GM12872 (cell line): ENCODE data around the gene DMD.

Source experiments
- TF ChIP-seq, protein P1 (sequence below): IDR thresholded peaks from 3 replicates; pipeline ENCODE4 v1.5.1; 2011; ENCODE audit warnings: low read depth, mild to moderate bottlenecking, low read length, moderate library complexity; ENCODE audit not compliant: insufficient read depth

DMD gene

DNA sequence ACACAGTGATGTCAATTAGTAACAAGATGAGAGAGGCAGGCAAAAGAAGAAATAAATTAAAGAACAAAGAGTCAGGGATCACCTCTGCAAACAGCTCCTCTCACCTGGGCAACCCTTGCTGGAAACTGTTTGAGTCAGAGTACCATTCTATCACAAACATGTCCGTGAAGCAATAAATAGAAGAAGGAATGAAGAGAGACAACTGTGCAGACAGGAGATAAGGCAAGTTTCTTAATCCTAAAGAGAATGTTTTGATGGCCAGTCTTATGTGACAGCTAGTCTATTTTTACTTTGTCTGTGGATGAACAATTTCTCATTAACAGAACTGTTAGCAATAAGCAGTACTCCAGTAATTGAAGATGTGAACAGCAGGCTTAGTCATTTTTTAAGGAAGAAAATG, 422.4 kb downstream of the DMD start:
- TF ChIP-seq, protein P1, sequence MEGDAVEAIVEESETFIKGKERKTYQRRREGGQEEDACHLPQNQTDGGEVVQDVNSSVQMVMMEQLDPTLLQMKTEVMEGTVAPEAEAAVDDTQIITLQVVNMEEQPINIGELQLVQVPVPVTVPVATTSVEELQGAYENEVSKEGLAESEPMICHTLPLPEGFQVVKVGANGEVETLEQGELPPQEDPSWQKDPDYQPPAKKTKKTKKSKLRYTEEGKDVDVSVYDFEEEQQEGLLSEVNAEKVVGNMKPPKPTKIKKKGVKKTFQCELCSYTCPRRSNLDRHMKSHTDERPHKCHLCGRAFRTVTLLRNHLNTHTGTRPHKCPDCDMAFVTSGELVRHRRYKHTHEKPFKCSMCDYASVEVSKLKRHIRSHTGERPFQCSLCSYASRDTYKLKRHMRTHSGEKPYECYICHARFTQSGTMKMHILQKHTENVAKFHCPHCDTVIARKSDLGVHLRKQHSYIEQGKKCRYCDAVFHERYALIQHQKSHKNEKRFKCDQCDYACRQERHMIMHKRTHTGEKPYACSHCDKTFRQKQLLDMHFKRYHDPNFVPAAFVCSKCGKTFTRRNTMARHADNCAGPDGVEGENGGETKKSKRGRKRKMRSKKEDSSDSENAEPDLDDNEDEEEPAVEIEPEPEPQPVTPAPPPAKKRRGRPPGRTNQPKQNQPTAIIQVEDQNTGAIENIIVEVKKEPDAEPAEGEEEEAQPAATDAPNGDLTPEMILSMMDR, result no peak

DNA sequence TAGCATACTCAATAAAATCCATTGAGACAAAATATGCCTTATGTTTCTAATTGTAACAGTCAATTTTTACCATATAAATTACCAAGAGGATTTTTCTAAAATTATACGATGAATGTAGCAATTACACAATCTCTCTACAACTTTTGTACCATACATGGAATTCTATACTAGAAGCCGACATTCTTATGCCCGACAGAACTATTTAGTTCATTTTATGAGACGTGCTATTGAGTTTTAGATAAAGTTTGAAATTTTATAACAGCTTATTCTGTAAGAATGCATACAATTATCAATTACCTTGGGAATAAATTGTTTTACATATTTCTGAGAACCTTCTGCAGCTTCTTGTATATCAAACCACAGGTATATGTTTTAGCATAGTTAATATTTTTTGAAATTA, 431.2 kb downstream of the DMD start:
- TF ChIP-seq, protein P1, result no peak

DNA sequence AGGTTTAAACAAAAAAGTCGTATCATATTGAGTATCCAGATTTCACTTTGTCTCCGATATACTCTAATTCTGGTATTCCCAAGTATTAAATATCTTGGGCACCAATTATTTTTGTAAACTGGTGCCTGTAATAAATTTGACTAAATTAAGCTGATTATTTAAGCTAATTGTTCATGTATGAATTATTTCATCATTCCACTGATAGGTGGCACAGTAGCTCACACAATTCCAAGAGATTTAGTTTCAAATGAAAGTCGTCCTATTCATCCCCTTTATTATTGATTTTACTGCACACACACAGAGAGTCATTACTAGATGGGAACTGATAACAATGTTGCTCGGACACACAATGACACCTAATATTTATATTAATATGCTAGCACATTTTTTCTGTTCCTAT, 432.4 kb downstream of the DMD start:
- TF ChIP-seq, protein P1, result no peak

DNA sequence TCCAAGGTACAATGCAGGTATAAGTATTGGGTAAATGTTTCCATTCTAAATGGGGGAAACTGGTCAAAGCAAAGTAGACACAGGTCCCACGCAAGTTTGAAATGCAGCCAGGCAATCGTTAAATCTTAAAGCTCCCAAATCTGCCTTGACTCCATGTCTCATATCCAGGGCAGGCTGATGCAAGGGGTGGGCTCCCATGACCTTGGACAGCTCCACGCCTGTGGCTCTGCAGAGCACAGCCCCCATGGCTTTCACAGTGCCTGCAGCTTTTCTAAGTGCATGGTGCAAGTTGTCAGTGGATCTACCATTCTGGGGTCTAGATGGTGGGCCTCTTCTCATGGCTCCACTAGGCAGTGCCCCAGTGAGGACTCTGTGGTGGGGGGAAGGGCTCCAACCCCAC, 436.4 kb downstream of the DMD start:
- TF ChIP-seq, protein P1, result no peak

DNA sequence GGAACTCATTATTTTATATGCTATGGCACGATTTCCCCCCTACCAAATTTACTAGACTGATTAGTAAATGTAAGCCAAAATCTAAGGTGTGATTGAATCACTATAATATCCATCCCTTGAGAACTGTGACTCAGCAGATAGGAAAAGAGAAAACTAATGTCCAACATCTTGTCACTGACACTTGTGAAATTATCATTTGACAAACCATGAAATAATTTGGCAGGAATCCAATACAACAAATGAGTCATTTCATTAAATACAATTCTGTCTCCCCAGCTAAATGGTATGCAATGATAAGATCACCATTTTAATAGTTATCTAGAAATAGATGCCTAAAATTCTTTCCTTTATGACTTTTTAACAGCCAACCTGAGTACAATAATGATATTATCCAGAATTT, 462.3 kb downstream of the DMD start:
- TF ChIP-seq, protein P1, result no peak

DNA sequence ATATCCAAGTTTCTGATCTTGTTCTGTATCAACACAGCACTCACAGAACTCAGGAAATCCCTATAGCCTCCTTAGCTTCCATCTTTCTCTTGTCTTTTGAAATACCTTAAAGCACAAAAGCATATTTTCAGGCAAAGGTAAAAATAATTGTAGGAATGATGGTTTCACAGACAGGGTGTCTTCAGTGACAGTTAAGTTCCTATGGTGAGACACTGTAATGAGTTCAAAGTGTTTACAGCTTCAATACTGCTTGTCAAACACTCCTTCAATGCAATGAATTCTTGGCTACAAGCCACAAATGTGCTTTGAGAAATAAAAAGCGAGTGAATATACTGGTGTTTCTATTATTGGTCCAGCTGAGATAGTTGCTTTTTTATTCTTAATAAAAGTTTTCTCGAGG, 466.0 kb downstream of the DMD start:
- TF ChIP-seq, protein P1, result no peak

DNA sequence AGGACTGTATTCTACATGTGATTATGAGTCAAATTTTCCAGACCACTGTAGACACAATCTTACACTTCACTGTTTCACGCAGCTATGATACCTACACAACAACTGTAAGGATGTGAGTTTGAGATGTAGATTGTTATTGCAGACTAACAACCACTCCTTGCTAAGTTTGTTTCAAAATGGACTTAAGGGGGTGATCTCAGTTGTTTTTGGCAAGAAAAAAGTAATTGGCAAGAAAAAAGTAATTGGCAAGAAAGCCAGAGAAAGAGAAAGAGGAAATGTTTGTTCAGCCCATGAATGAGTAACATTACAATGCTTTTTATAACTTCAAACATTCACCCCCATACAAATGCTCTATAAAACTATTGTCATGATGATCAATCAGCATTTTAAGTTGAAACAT, 466.4 kb downstream of the DMD start:
- TF ChIP-seq, protein P1, result no peak

DNA sequence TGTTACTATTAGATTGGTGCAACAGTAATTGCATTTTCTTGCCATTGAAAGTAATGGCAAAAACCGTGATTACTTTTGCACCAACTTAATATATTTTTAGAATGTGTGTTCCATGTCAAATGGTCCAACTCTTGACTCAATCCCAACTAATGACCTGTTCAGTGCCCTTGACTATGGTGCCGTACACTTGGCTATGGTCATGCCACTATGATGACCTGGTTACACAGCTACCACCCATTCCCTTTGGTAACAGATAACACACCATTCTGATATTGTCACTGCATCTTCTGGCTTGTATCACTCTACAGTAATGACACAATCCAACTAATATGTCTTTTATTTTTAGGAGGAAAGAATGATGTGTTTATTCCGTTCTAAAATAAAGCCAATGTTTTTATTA, 469.4 kb downstream of the DMD start:
- TF ChIP-seq, protein P1, result no peak
